Measurements from ENCODE around the gene CACNA1B. TPM values are rescaled to one million over a fixed set of nuclear protein-coding genes. Genes with fewer than 3 reads are reported as not detected.

Gene CACNA1B
- total and polyA plus RNA-seq, 9 of the 15 experiments (the other 6 are each of a cell fraction or from before 2014, with no cell fraction given): 0.01 to 0.04 TPM; not detected in 7

GRCh38 chr9:138051586-138052321 lies 174.2 kb downstream of the CACNA1B start:
- in situ Hi-C loops (cut with MboI) (no loop called here), intact Hi-C loops (cut with micrococcal nuclease) (no loop called here)
- Histone ChIP-seq H3K4me3 (no peak overlapping the region), H3K36me3 (ENCODE audit: control insufficient read depth, insufficient read depth, low read length) (no peaks in the 10 kb centered on the region), H4K20me1 (replicated peaks; ENCODE audit: control insufficient read depth, insufficient read depth, low read length) (0 out of 2 replicates have a peak, but pooled peaks cover 4% of the 10 kb centered on the region), H3K9me3 (replicated peaks; ENCODE audit: control insufficient read depth, insufficient read depth, low read depth, low read length) (no peaks in the 10 kb centered on the region), H3K4me1 (replicated peaks in 1 of 2; ENCODE audit: control insufficient read depth in 2 of 2, insufficient read depth in 2 of 2, low read length in 2 of 2) (peaks cover 0 to 18% of the 10 kb centered on the region in 2 experiments; a peak in 3 of 5 replicates), H3K79me2 (ENCODE audit: control insufficient read depth, insufficient read depth, low read length) (no peaks in the 10 kb centered on the region), H3K27me3 (ENCODE audit: control insufficient read depth in 2 of 2, insufficient read depth in 2 of 2, low read length in 2 of 2) (peaks cover 40 to 80% of the 10 kb centered on the region in 2 experiments; a peak in 4 of 5 replicates), H3K9ac (ENCODE audit: insufficient read depth in 1 of 2, low read depth in 2 of 2, low read length in 2 of 2) (no peak overlapping the region), H3K27ac (ENCODE audit: extremely low read depth, low read depth, low read length) (no peak overlapping the region), H2AFZ (ENCODE audit: low read depth, low read length) (no peak overlapping the region), H3K9me1 (ENCODE audit: control insufficient read depth, insufficient read depth, low read length) (no peaks in the 10 kb centered on the region), H3K4me2 (ENCODE audit: insufficient read depth, low read length) (no peak overlapping the region)
- POLR2A ChIA-PET: interaction anchor here (0.9 kb wide), 1 partner anchor 10 kb away, joined by 6 read pairs; no protein-coding TSS in a partner anchor
- DNase-seq (ENCODE audit: extremely low read depth in 1 of 4, low spot score in 3 of 4): no peak
- no peak for FAIRE-seq
- TF ChIP-seq CHD4 (IDR thresholded peaks at IDR 0.05; ENCODE audit: insufficient read depth, insufficient replicate concordance, low read depth, low read length, poor library complexity, severe bottlenecking) (no peak), NCOA6 (IDR thresholded peaks at IDR 0.05) (no peak), NFXL1 (CRISPR knock-in tag; IDR thresholded peaks at IDR 0.05) (no peak), TRIM28 (IDR thresholded peaks at IDR 0.05) (no peak), HDAC8 (tag; IDR thresholded peaks at IDR 0.05) (no peak), SRSF3 (IDR thresholded peaks at IDR 0.05; ENCODE audit: insufficient read depth, low read length) (no peak), NFE2L1 (tag; IDR thresholded peaks at IDR 0.05; ENCODE audit: borderline replicate concordance, low read depth) (no peak), RBM25 (IDR thresholded peaks at IDR 0.05; ENCODE audit: low read depth, low read length, severe bottlenecking) (no peak), NONO (IDR thresholded peaks at IDR 0.05; ENCODE audit: low read depth in 2 of 2, low read length in 1 of 2) (no peak), ZNF408 (CRISPR knock-in tag; IDR thresholded peaks at IDR 0.05; ENCODE audit: low read depth) (no peak)
- TF ChIP-seq, protein P1, sequence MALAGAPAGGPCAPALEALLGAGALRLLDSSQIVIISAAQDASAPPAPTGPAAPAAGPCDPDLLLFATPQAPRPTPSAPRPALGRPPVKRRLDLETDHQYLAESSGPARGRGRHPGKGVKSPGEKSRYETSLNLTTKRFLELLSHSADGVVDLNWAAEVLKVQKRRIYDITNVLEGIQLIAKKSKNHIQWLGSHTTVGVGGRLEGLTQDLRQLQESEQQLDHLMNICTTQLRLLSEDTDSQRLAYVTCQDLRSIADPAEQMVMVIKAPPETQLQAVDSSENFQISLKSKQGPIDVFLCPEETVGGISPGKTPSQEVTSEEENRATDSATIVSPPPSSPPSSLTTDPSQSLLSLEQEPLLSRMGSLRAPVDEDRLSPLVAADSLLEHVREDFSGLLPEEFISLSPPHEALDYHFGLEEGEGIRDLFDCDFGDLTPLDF (CRISPR knock-in tag; IDR thresholded peaks at IDR 0.05): no peak
- TF ChIP-seq, protein P2, sequence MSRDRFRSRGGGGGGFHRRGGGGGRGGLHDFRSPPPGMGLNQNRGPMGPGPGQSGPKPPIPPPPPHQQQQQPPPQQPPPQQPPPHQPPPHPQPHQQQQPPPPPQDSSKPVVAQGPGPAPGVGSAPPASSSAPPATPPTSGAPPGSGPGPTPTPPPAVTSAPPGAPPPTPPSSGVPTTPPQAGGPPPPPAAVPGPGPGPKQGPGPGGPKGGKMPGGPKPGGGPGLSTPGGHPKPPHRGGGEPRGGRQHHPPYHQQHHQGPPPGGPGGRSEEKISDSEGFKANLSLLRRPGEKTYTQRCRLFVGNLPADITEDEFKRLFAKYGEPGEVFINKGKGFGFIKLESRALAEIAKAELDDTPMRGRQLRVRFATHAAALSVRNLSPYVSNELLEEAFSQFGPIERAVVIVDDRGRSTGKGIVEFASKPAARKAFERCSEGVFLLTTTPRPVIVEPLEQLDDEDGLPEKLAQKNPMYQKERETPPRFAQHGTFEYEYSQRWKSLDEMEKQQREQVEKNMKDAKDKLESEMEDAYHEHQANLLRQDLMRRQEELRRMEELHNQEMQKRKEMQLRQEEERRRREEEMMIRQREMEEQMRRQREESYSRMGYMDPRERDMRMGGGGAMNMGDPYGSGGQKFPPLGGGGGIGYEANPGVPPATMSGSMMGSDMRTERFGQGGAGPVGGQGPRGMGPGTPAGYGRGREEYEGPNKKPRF (IDR thresholded peaks at IDR 0.05; ENCODE audit: low read depth, low read length): no peak
- TF ChIP-seq, protein P3, sequence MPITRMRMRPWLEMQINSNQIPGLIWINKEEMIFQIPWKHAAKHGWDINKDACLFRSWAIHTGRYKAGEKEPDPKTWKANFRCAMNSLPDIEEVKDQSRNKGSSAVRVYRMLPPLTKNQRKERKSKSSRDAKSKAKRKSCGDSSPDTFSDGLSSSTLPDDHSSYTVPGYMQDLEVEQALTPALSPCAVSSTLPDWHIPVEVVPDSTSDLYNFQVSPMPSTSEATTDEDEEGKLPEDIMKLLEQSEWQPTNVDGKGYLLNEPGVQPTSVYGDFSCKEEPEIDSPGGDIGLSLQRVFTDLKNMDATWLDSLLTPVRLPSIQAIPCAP (CRISPR knock-in tag; IDR thresholded peaks at IDR 0.05; ENCODE audit: borderline replicate concordance): no peak
- no peak for ATAC-seq
- no TSS peak for BruUV-seq (replicated peaks)
- CTCF ChIA-PET (ENCODE audit: low intra/inter-chr PET ratio): no interaction called here
- 4% methylated on average over 15 of the region's 15 CpGs for WGBS (ENCODE audit: insufficient coverage, low coverage, missing lambda C conversion rate)
